Effector memory CD4-positive, alpha-beta T cell (primary cell): ENCODE results near the gene KEAP1.
"Not testable (repeated sequence)": the region's sequence is repeated elsewhere in the genome, so short reads cannot be mapped to it uniquely, and the experiment has no call there.

ENCODE experiments used
- DNase-seq, 3 donors: peaks; one replicate each; pipeline ENCODE4 v3.0.0-alpha.2; 2020
- H3K27ac ChIP-seq: 2 replicates; pipeline ENCODE4 v1.7.0; 2013; ENCODE audit warnings: mild to moderate bottlenecking, low read length, moderate library complexity; ENCODE audit not compliant: insufficient read depth, poor library complexity, severe bottlenecking
- H3K27me3 ChIP-seq: replicated peaks from 2 replicates; pipeline ENCODE4 v1.7.0; 2013; ENCODE audit warnings: mild to moderate bottlenecking, low read length; ENCODE audit not compliant: insufficient read depth, control insufficient read depth, poor library complexity, severe bottlenecking
- H3K36me3 ChIP-seq: 2 replicates; pipeline ENCODE4 v1.7.0; 2013; ENCODE audit warnings: mild to moderate bottlenecking, low read length, moderate library complexity; ENCODE audit not compliant: control insufficient read depth, insufficient read depth
- H3K4me1 ChIP-seq: 2 replicates; pipeline ENCODE4 v1.7.0; 2013; ENCODE audit warnings: low read length, mild to moderate bottlenecking; ENCODE audit not compliant: control insufficient read depth, insufficient read depth, poor library complexity, severe bottlenecking
- H3K4me3 ChIP-seq: 2 replicates; pipeline ENCODE4 v1.7.0; 2013; ENCODE audit warnings: low read length, low read depth, mild to moderate bottlenecking; ENCODE audit not compliant: insufficient read depth, poor library complexity, severe bottlenecking
- H3K9me3 ChIP-seq: 2 replicates; pipeline ENCODE4 v1.7.0; 2013; ENCODE audit warnings: mild to moderate bottlenecking, low read length, moderate library complexity; ENCODE audit not compliant: control insufficient read depth

KEAP1 gene

DNA sequence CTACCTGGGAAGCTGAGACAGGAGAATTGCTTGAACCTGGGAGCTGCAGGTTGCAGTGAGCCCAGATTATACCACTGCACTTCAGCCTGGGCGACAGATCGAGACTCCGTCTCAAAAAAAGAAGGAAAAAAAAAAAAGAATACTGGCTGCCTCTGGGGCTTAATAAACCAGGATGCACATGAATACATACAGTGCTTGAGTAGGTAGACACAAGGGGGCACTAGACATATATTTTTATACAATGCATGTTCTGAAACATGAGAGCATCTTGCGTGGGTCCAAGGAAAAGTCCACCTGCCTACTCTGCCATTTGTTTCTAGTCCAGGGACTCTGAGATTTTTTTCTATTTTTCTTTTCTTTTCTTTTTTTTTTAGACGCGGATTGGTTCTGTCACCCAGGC, 31.2 kb downstream of the KEAP1 start:
- DNase-seq = no peak

GRCh38 chr19:10468133-10468532, 35.0 kb downstream of the KEAP1 start:
- no peak overlapping the region for H3K27ac ChIP-seq
- peaks cover 5% of the 10 kb centered on the region for H3K36me3 ChIP-seq
- no peaks in the 10 kb centered on the region for H3K27me3 ChIP-seq
- H3K9me3 ChIP-seq = no peaks in the 10 kb centered on the region
- no peaks in the 10 kb centered on the region for H3K4me1 ChIP-seq
- no peak for DNase-seq
- H3K4me3 ChIP-seq = no peak overlapping the region

More for the DNA sequence above, 31.2 kb downstream of the KEAP1 start:
- Histone ChIP-seq H3K9me3 (no peaks in the 10 kb centered on the region), H3K4me3 (no peak overlapping the region), H3K27me3 (no peaks in the 10 kb centered on the region), H3K27ac (no peak overlapping the region), H3K36me3 (peaks cover 3% of the 10 kb centered on the region), H3K4me1 (no peaks in the 10 kb centered on the region)

- Histone ChIP-seq H3K4me1 (no peaks in the 10 kb centered on the region), H3K27ac (no peak overlapping the region), H3K4me3 (no peak overlapping the region), H3K27me3 (no peaks in the 10 kb centered on the region), H3K9me3 (no peaks in the 10 kb centered on the region), H3K36me3 (peaks cover 5% of the 10 kb centered on the region)
- DNase-seq = no peak
Measured at GRCh38 chr19:10467104-10467706, 36.0 kb downstream of the KEAP1 start.

- Histone ChIP-seq H3K4me1 (peaks cover 8% of the 10 kb centered on the region), H3K4me3 (no peak overlapping the region), H3K27me3 (no peaks in the 10 kb centered on the region), H3K36me3 (peaks cover 5% of the 10 kb centered on the region), H3K9me3 (no peaks in the 10 kb centered on the region), H3K27ac (no peak overlapping the region)
- no peak for DNase-seq
Measured at GRCh38 chr19:10464456-10464855, 38.7 kb downstream of the KEAP1 start.

- H3K27me3 ChIP-seq = no peaks in the 10 kb centered on the region
- no peaks in the 10 kb centered on the region for H3K9me3 ChIP-seq
- H3K4me3 ChIP-seq = no peak overlapping the region
- DNase-seq = no peak
- peaks cover 5% of the 10 kb centered on the region for H3K36me3 ChIP-seq
- no peak overlapping the region for H3K27ac ChIP-seq
- peaks cover 8% of the 10 kb centered on the region for H3K4me1 ChIP-seq
Measured at GRCh38 chr19:10462557-10462956, 40.6 kb downstream of the KEAP1 start.

DNA sequence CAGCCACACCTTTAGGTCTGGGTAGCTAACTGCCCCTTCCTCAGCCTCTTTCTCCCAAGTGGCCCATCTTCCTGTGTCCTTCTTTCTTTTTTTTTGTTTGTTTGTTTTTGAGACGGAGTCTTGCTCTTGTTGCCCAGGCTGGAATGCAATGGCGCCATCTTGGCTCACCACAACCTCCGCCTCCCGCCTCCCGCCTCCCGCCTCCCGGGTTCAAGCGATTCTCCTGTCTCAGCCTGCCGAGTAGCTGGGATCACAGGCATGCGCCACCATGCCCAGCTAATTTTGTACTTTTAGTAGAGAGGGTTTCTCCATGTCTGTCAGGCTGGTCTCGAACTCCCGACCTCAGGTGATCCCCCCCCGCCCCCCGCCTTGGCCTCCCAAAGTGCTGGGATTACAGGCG, 41.1 kb downstream of the KEAP1 start:
- H3K36me3 ChIP-seq, H3K27ac ChIP-seq, DNase-seq, H3K27me3 ChIP-seq, H3K9me3 ChIP-seq, H3K4me1 ChIP-seq: not testable (repeated sequence)
- peak overlapping the region; percentile 44 for H3K4me3 ChIP-seq

DNA sequence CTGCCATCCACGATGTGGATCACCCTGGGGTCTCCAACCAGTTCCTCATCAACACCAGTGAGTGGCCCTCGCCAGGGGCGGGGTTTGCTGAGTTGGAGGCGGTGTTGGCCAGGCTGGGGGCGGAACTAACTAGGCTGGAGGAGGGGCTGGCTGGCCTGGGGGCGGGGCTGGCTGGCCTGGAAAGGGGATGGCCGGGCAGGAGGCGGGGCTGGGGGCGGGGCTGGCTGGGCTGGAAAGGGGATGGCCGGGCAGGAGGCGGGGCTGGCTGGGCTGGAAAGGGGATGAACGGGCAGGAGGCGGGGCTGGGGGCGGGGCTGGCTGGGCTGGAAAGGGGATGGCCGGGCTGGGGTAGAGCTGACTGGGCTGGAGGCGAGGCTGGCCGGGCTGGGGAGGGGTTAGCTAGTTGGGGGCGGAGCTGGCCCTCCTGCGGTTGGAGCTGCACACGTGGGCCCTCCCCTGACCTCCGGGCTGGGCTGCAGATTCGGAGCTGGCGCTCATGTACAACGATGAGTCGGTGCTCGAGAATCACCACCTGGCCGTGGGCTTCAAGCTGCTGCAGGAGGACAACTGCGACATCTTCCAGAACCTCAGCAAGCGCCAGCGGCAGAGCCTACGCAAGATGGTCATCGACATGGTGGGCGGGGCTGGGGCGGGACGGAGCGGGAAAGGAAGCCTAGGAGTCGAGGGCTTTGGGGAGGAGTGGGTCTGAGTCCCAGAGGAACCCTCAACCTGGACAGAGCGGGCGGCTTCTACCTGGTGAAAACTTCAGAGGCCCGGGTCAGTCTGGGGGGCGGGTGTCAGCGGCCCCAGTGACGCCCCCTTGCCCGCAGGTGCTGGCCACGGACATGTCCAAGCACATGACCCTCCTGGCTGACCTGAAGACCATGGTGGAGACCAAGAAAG, 41.9 kb downstream of the KEAP1 start:
- Histone ChIP-seq H3K36me3 (no peaks in the 10 kb centered on the region), H3K4me1 (peaks cover 8% of the 10 kb centered on the region), H3K27ac (no peak overlapping the region), H3K4me3 (peak overlapping the region; percentile 44), H3K27me3 (no peaks in the 10 kb centered on the region), H3K9me3 (no peaks in the 10 kb centered on the region)
- DNase-seq = peak; percentile 80 to 87 (median 84)

DNA sequence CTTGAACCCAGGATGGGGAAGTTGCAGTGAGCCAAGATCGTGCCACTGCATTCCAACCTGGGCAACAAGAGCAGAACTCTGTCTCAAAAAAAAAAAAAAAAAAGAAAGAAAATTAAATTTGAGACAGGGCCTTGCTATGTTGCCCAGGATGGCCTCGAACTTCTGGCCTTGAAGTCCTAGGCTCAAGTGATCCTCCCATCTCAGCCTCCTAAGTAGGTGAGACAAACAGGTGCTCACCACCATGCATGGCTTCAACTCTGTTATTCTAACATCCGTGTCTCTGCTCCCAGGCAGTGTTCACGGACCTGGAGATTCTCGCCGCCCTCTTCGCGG, 42.5 kb downstream of the KEAP1 start:
- H3K27ac ChIP-seq = no peak overlapping the region
- no peaks in the 10 kb centered on the region for H3K9me3 ChIP-seq
- no peak for DNase-seq
- H3K27me3 ChIP-seq = no peaks in the 10 kb centered on the region
- no peak overlapping the region for H3K4me3 ChIP-seq
- H3K36me3 ChIP-seq = no peaks in the 10 kb centered on the region
- H3K4me1 ChIP-seq = peaks cover 8% of the 10 kb centered on the region

- not testable (repeated sequence) for H3K27ac ChIP-seq, DNase-seq, H3K9me3 ChIP-seq, H3K27me3 ChIP-seq, H3K4me1 ChIP-seq, H3K36me3 ChIP-seq, H3K4me3 ChIP-seq
Measured at GRCh38 chr19:10458733-10459132, 44.4 kb downstream of the KEAP1 start.

DNA sequence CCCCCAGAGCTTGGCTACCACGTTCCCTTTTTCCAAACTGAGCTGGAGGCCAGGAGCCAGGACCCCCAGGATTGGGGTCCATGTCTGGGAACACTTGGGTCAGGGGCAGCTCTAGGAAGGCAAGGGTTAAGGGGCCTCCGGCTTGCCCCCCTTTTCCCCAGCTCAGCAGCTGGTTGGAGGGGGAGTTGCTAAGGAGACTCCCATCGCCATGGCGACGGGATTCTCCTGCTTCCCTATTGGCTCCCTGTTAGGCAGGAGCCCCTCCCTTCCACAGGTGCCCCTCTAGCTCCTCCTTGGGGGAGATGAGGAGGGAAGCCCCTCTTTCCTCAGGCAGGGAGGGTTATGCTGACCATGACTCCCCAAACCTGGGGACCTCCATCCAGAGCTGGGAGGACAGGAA, 48.9 kb downstream of the KEAP1 start:
- H3K4me3 ChIP-seq = no peak overlapping the region
- H3K36me3 ChIP-seq = no peaks in the 10 kb centered on the region
- no peak overlapping the region for H3K27ac ChIP-seq
- no peaks in the 10 kb centered on the region for H3K27me3 ChIP-seq
- H3K4me1 ChIP-seq = no peaks in the 10 kb centered on the region
- no peaks in the 10 kb centered on the region for H3K9me3 ChIP-seq
- no peak for DNase-seq
